GM23248 (cell line): Measurements from ENCODE around the gene HELB. TPM values are rescaled to one million over a fixed set of nuclear protein-coding genes. Genes with fewer than 3 reads are reported as not detected.
A peak's percentile ranks its signal among the peaks of the same experiment; 100 is the strongest.

Experiments used
- DNase-seq: peaks from one replicate; pipeline ENCODE4 v3.0.0-alpha.2; 2015
- H2AFZ ChIP-seq: fragments of 200-600 bp; sonication (generic); 2 replicates; pipeline ENCODE4 v1.6.1; 2016; ENCODE audit warnings: antibody characterized with exemption
- H3F3A ChIP-seq: fragments of 200-600 bp; sonication (generic); 2 replicates; pipeline ENCODE4 v1.6.1; 2016; ENCODE audit warnings: mild to moderate bottlenecking, antibody characterized with exemption, mixed run types; ENCODE audit not compliant: insufficient read depth
- H3K27ac ChIP-seq: fragments of 200-600 bp; sonication (generic); 2 replicates; pipeline ENCODE4 v1.5.1; 2016; ENCODE audit warnings: mild to moderate bottlenecking
- H3K27me3 ChIP-seq: fragments of 200-600 bp; sonication (generic); replicated peaks from 2 replicates; pipeline ENCODE4 v1.6.1; 2016; ENCODE audit warnings: mild to moderate bottlenecking; ENCODE audit not compliant: insufficient read depth
- H3K36me3 ChIP-seq: fragments of 200-600 bp; sonication (generic); 2 replicates; pipeline ENCODE4 v1.6.1; 2016; ENCODE audit warnings: low read depth, mild to moderate bottlenecking
- H3K4me1 ChIP-seq: fragments of 200-600 bp; sonication (generic); 2 replicates; pipeline ENCODE4 v1.6.1; 2016; ENCODE audit warnings: mild to moderate bottlenecking; ENCODE audit not compliant: insufficient read depth
- H3K4me2 ChIP-seq: fragments of 200-600 bp; sonication (generic); one replicate; pipeline ENCODE4 v1.6.1; 2016; ENCODE audit warnings: mild to moderate bottlenecking; ENCODE audit not compliant: unreplicated experiment
- H3K4me3 ChIP-seq: fragments of 200-600 bp; sonication (generic); 2 replicates; pipeline ENCODE4 v1.5.1; 2016; ENCODE audit warnings: mild to moderate bottlenecking
- H3K79me2 ChIP-seq: fragments of 200-600 bp; sonication (generic); 2 replicates; pipeline ENCODE4 v1.6.1; 2016; ENCODE audit warnings: mild to moderate bottlenecking; ENCODE audit not compliant: insufficient read depth
- H3K9ac ChIP-seq: fragments of 200-600 bp; sonication (generic); 2 replicates; pipeline ENCODE4 v1.6.1; 2016; ENCODE audit warnings: mild to moderate bottlenecking
- H3K9me2 ChIP-seq: fragments of 200-600 bp; sonication (generic); 2 replicates; pipeline ENCODE4 v1.6.1; 2016; ENCODE audit warnings: mixed run types, mild to moderate bottlenecking, moderate library complexity; ENCODE audit not compliant: insufficient read depth
- H3K9me3 ChIP-seq: fragments of 200-600 bp; sonication (generic); one replicate; pipeline ENCODE4 v1.6.1; 2017; ENCODE audit warnings: low read depth
- H4K20me1 ChIP-seq: fragments of 200-600 bp; sonication (generic); 2 replicates; pipeline ENCODE4 v1.6.0; 2016; ENCODE audit not compliant: insufficient read depth
- EZH2 ChIP-seq: fragments of 200-600 bp; sonication (generic); IDR thresholded peaks from 2 replicates; pipeline ENCODE4 v1.6.1; 2018; ENCODE audit warnings: antibody characterized with exemption, mild to moderate bottlenecking; ENCODE audit not compliant: insufficient read depth, poor library complexity, severe bottlenecking
- EZH2phosphoT487 ChIP-seq: fragments of 200-600 bp; sonication (generic); IDR thresholded peaks from 2 replicates; pipeline ENCODE4 v1.6.1; 2018; ENCODE audit warnings: antibody characterized with exemption, moderate library complexity, mild to moderate bottlenecking, low read depth; ENCODE audit not compliant: insufficient read depth
- WGBS, 2 experiments: methylation state at CpG; one replicate each; pipeline ENCODE4 v1.1.6; 2015 to 2017; ENCODE audit warnings: low lambda C conversion rate in 2 of 2, low coverage in 1 of 2; ENCODE audit errors: missing lambda C conversion rate in 2 of 2; 5-methylcytosine and 5-hydroxymethylcytosine counted together
- in situ Hi-C: fragments of 300-500 bp; cut with MboI; formaldehyde crosslinking; loops from 2 replicates; pipeline ENCODE4 v1.15.0; 2020
- polyA plus RNA-seq: library from polyadenylated mRNA; unstranded; fragments of >200 nt; fragmentation: Nextera tagmentation; extraction: Ambion mirVana; gene quantifications from 2 replicates; pipeline ENCODE4 v1.2.1, GENCODE V29; 2016
- total RNA-seq: library from RNA; depleted of rRNA; stranded (reverse); fragments of >200 nt; shearing (Covaris generic); gene quantifications from 2 replicates; pipeline ENCODE4 v1.2.3, GENCODE V29; 2014

Gene HELB
- total and polyA plus RNA-seq, 2 experiments from 2014 or later = 0.50 to 0.86 TPM

DNA sequence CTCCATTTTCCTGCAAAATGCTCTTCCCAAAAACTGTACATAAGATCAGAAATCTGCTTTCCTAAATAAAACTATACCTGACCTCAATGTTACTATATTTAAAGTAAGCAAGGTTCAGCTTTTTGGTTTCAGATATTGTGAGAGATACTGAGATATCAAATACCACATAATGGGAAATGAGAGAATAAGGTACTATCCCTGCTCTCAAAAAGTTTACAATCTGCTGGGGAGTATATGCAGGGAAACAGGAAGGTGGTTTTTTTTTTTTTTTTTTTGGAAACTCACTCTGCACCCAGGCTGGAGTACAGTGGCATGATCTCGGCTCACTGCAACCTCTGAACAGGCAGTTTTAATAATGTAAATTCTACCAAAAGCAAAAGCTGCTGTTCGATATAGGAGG, 49.0 kb downstream of the HELB start:
- H3F3A ChIP-seq = no peaks in the 10 kb centered on the region
- H3K9ac ChIP-seq = no peak overlapping the region
- H3K36me3 ChIP-seq = no peaks in the 10 kb centered on the region
- peaks cover 3% of the 10 kb centered on the region for H3K9me3 ChIP-seq
- no peak overlapping the region for H3K4me2 ChIP-seq
- H3K4me1 ChIP-seq = no peaks in the 10 kb centered on the region
- no peaks in the 10 kb centered on the region for H4K20me1 ChIP-seq
- H3K27ac ChIP-seq = no peak overlapping the region
- 72 to 88% methylated on average over 2 of the region's 2 CpGs for WGBS, 2 experiments
- in situ Hi-C loops = no loop called here
- no peak for DNase-seq
- no peaks in the 10 kb centered on the region for H3K9me2 ChIP-seq
- no peak overlapping the region for H3K4me3 ChIP-seq
- no peaks in the 10 kb centered on the region for H3K27me3 ChIP-seq
- no peaks in the 10 kb centered on the region for H3K79me2 ChIP-seq
- H2AFZ ChIP-seq = no peak overlapping the region
- TF ChIP-seq EZH2 (no peak), EZH2phosphoT487 (no peak)

DNA sequence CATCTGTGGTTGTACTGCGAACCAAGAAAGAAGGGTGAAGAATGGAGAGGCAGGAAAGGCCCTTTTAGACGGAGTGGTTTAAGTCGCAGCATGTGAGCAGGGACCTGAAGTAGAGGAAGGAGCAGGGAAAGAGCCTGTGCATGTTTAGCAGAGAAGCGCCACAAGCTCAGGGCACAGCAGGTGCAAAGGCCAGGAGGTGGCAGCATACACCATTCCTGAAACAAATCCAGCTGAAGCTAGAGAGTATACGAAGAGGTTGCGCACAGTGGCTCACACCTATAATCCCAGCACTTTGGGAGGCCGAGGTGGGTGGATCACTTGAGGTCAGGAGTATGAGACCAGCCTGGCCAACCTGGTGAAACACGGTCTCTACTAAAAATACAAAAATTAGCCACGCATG, 49.9 kb downstream of the HELB start:
- WGBS, 2 experiments = 75 to 77% methylated on average over 9 of the region's 9 CpGs
- no peak overlapping the region for H3K4me2 ChIP-seq
- no peak overlapping the region for H2AFZ ChIP-seq
- no peaks in the 10 kb centered on the region for H4K20me1 ChIP-seq
- no peak for TF ChIP-seq EZH2
- TF ChIP-seq EZH2phosphoT487 = no peak
- H3K9ac ChIP-seq = no peak overlapping the region
- no peaks in the 10 kb centered on the region for H3K36me3 ChIP-seq
- peaks cover 3% of the 10 kb centered on the region for H3K9me3 ChIP-seq
- H3K27me3 ChIP-seq = no peaks in the 10 kb centered on the region
- no peaks in the 10 kb centered on the region for H3F3A ChIP-seq
- H3K9me2 ChIP-seq = no peaks in the 10 kb centered on the region
- in situ Hi-C loops = no loop called here
- DNase-seq = peak; percentile 33
- H3K27ac ChIP-seq = no peak overlapping the region
- no peaks in the 10 kb centered on the region for H3K4me1 ChIP-seq
- H3K79me2 ChIP-seq = no peaks in the 10 kb centered on the region
- H3K4me3 ChIP-seq = no peak overlapping the region

DNA sequence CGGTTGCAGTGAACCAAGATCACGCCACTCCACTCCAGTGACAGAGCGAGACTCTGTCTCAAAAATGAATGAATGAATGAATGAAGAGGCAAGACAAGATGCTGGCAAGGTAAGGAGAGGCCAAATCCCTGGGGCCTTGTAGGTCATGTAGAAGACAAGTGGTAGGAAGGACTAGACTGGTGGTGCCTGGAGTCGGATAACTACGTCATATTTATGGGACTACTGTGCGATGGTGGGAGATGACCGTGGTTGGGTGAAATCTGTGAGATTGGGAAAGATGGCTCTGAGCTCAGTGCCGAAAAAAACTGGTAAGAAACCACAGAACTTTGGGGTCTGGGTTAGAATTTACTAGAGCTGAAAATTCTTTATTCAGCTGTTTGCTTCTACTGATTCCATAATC, 50.6 kb downstream of the HELB start:
- no peaks in the 10 kb centered on the region for H3K4me1 ChIP-seq
- no peak overlapping the region for H2AFZ ChIP-seq
- no peaks in the 10 kb centered on the region for H3K36me3 ChIP-seq
- H3K9me3 ChIP-seq = no peaks in the 10 kb centered on the region
- H3K27ac ChIP-seq = no peak overlapping the region
- no peak overlapping the region for H3K4me2 ChIP-seq
- H3K4me3 ChIP-seq = no peak overlapping the region
- H4K20me1 ChIP-seq = no peaks in the 10 kb centered on the region
- no peaks in the 10 kb centered on the region for H3K9me2 ChIP-seq
- 90 to 91% methylated on average over 8 of the region's 8 CpGs for WGBS, 2 experiments
- in situ Hi-C loops = no loop called here
- TF ChIP-seq EZH2phosphoT487 (no peak), EZH2 (no peak)
- no peaks in the 10 kb centered on the region for H3K27me3 ChIP-seq
- H3F3A ChIP-seq = no peaks in the 10 kb centered on the region
- DNase-seq = no peak
- no peak overlapping the region for H3K9ac ChIP-seq
- H3K79me2 ChIP-seq = no peaks in the 10 kb centered on the region

DNA sequence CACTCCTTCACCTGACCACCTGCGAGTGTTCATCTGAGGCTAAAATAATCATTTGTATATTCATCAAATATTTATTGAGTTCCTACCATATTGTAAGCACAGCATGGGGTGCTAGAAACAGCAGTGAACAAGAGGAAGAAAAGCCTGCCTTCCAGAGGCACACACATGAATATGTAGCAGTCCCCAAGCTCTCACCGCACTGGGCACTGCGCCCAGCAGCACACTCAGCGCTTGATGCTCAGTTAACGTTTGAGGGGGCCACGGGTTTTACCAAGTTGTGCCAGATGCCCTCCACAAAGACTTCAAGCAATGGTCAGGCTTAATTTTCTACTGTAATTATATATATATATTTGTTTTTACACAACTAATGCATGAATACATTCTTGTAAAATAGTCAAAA, 52.0 kb downstream of the HELB start:
- H3K9me2 ChIP-seq = no peaks in the 10 kb centered on the region
- H2AFZ ChIP-seq = no peak overlapping the region
- no peak overlapping the region for H3K9ac ChIP-seq
- no peaks in the 10 kb centered on the region for H3F3A ChIP-seq
- H4K20me1 ChIP-seq = no peaks in the 10 kb centered on the region
- H3K4me1 ChIP-seq = no peaks in the 10 kb centered on the region
- H3K79me2 ChIP-seq = no peaks in the 10 kb centered on the region
- TF ChIP-seq EZH2 (no peak), EZH2phosphoT487 (no peak)
- no peak for DNase-seq
- in situ Hi-C loops = no loop called here
- no peak overlapping the region for H3K4me2 ChIP-seq
- no peaks in the 10 kb centered on the region for H3K27me3 ChIP-seq
- no peaks in the 10 kb centered on the region for H3K9me3 ChIP-seq
- H3K27ac ChIP-seq = no peak overlapping the region
- no peaks in the 10 kb centered on the region for H3K36me3 ChIP-seq
- 58 to 60% methylated on average over 6 of the region's 6 CpGs for WGBS, 2 experiments
- no peak overlapping the region for H3K4me3 ChIP-seq

DNA sequence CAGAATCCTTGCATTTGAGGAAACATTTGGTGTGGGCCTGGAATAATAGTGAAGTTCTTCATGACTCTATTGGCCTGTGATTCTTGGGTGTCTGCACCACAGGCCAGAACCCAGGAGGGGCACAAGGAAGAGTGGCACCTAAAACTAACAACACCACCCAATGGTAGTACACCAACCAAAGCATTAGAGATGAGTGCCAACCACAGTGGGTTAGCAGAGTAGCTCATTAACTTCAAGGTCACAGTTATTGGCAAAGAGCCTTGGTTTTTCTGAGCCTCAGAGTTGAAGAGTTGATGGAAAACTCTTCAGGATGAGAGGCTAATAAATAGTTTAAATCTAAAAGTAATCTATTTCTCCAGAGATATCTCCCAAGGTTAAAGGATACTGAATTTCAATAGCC, 57.0 kb downstream of the HELB start:
- Histone ChIP-seq H3K9me3 (no peaks in the 10 kb centered on the region), H3K9me2 (no peaks in the 10 kb centered on the region), H3K79me2 (no peaks in the 10 kb centered on the region), H3K4me2 (no peak overlapping the region), H3K27ac (no peak overlapping the region), H3K27me3 (no peaks in the 10 kb centered on the region), H3K36me3 (no peaks in the 10 kb centered on the region), H2AFZ (no peak overlapping the region), H4K20me1 (no peaks in the 10 kb centered on the region), H3K9ac (no peak overlapping the region), H3F3A (no peaks in the 10 kb centered on the region), H3K4me3 (no peak overlapping the region), H3K4me1 (no peaks in the 10 kb centered on the region)
- in situ Hi-C loops = no loop called here
- DNase-seq = no peak
- TF ChIP-seq EZH2 (no peak), EZH2phosphoT487 (no peak)
